Muscle layer of colon (tissue), 2 donors: ENCODE measurements around the gene DCAF7.

ENCODE experiments used
- H3K27ac ChIP-seq: one replicate; pipeline ENCODE4 v1.7.0; 2013; ENCODE audit warnings: low read depth, mild to moderate bottlenecking, low read length, moderate library complexity
- H3K27me3 ChIP-seq, 2 donors: one replicate each; pipeline ENCODE4 v1.7.0; 2013; ENCODE audit warnings: low read length in 2 of 2, mild to moderate bottlenecking in 2 of 2; ENCODE audit not compliant: insufficient read depth in 2 of 2, control insufficient read depth in 1 of 2
- H3K36me3 ChIP-seq: one replicate; pipeline ENCODE4 v1.7.0; 2013; ENCODE audit warnings: mild to moderate bottlenecking, low read length; ENCODE audit not compliant: insufficient read depth
- H3K4me1 ChIP-seq: one replicate; pipeline ENCODE4 v1.7.0; 2013; ENCODE audit warnings: mild to moderate bottlenecking, low read length; ENCODE audit not compliant: insufficient read depth
- H3K4me3 ChIP-seq, 2 donors: one replicate each; pipeline ENCODE4 v1.7.0; 2013; ENCODE audit warnings: low read length in 2 of 2, low read depth in 1 of 2, mild to moderate bottlenecking in 1 of 2, moderate library complexity in 1 of 2
- H3K9ac ChIP-seq: one replicate; pipeline ENCODE4 v1.7.0; 2013; ENCODE audit warnings: low read length
- H3K9me3 ChIP-seq: one replicate; pipeline ENCODE4 v1.7.0; 2013; ENCODE audit warnings: mild to moderate bottlenecking, low read length
- donor health status: abdominal sarcoma.
- donor health status: Adenocarcinoma of cecum.

DCAF7 gene

GRCh38 chr17:63600569-63601438, 50.5 kb downstream of the DCAF7 start, which contains the start of gene TACO1:
Gene TACO1 (plus strand): TSS chr17:63600895. CDS start chr17:63601084, 189 bp downstream.
- H3K9ac ChIP-seq, result peak within 1 kb of the TSS; percentile 75
- peaks cover 17% of the 10 kb centered on the region for H3K36me3 ChIP-seq
- peak within 1 kb of the TSS; percentile 61 to 84 for H3K4me3 ChIP-seq
- H3K27ac ChIP-seq, result peak within 1 kb of the TSS; percentile 39
- peaks cover 21% of the 10 kb centered on the region for H3K4me1 ChIP-seq
- no peaks in the 10 kb centered on the region for H3K27me3 ChIP-seq
- H3K9me3 ChIP-seq, result no peaks in the 10 kb centered on the region

GRCh38 chr17:63601439-63602371, 51.4 kb downstream of the DCAF7 start:
- Histone ChIP-seq H3K27me3 (no peaks in the 10 kb centered on the region), H3K9ac (peak overlapping the region; percentile 75), H3K27ac (peak overlapping the region; percentile 39), H3K4me1 (peaks cover 21% of the 10 kb centered on the region), H3K36me3 (peaks cover 23% of the 10 kb centered on the region), H3K4me3 (peak overlapping the region; percentile 61 to 84), H3K9me3 (no peaks in the 10 kb centered on the region)

GRCh38 chr17:63609816-63610573, 59.7 kb downstream of the DCAF7 start:
- no peak overlapping the region for H3K4me3 ChIP-seq
- H3K4me1 ChIP-seq, result no peaks in the 10 kb centered on the region
- no peak overlapping the region for H3K27ac ChIP-seq
- H3K36me3 ChIP-seq, result peaks cover 36% of the 10 kb centered on the region
- no peaks in the 10 kb centered on the region for H3K27me3 ChIP-seq
- no peaks in the 10 kb centered on the region for H3K9me3 ChIP-seq
- no peak overlapping the region for H3K9ac ChIP-seq

- H3K36me3 ChIP-seq, result peaks cover 28% of the 10 kb centered on the region
- H3K9me3 ChIP-seq, result no peaks in the 10 kb centered on the region
- H3K27me3 ChIP-seq, result no peaks in the 10 kb centered on the region
- no peaks in the 10 kb centered on the region for H3K4me1 ChIP-seq
- no peak overlapping the region for H3K9ac ChIP-seq
- H3K4me3 ChIP-seq, result no peak overlapping the region
- H3K27ac ChIP-seq, result no peak overlapping the region
These were observed 60.6 kb downstream of the DCAF7 start for GRCh38 chr17:63610854-63611253.

GRCh38 chr17:63611354-63611753, 61.1 kb downstream of the DCAF7 start:
- H3K4me1 ChIP-seq, result no peaks in the 10 kb centered on the region
- no peaks in the 10 kb centered on the region for H3K27me3 ChIP-seq
- H3K9ac ChIP-seq, result no peak overlapping the region
- H3K27ac ChIP-seq, result no peak overlapping the region
- no peaks in the 10 kb centered on the region for H3K9me3 ChIP-seq
- peaks cover 23% of the 10 kb centered on the region for H3K36me3 ChIP-seq
- H3K4me3 ChIP-seq, result no peak overlapping the region

- Histone ChIP-seq H3K4me3 (no peak overlapping the region), H3K27ac (no peak overlapping the region), H3K9ac (no peak overlapping the region), H3K36me3 (peaks cover 3% of the 10 kb centered on the region), H3K27me3 (no peaks in the 10 kb centered on the region), H3K4me1 (no peaks in the 10 kb centered on the region), H3K9me3 (no peaks in the 10 kb centered on the region)
These were observed 63.4 kb downstream of the DCAF7 start for GRCh38 chr17:63613663-63614062.

GRCh38 chr17:63621229-63621683, 71.0 kb downstream of the DCAF7 start:
- no peaks in the 10 kb centered on the region for H3K27me3 ChIP-seq
- H3K27ac ChIP-seq, result peak overlapping the region; percentile 57
- no peaks in the 10 kb centered on the region for H3K9me3 ChIP-seq
- H3K4me3 ChIP-seq, result peak overlapping the region; percentile 51 to 59
- H3K36me3 ChIP-seq, result no peaks in the 10 kb centered on the region
- no peak overlapping the region for H3K9ac ChIP-seq
- peaks cover 30% of the 10 kb centered on the region for H3K4me1 ChIP-seq

GRCh38 chr17:63621684-63622573, 71.7 kb downstream of the DCAF7 start, which contains the start of gene MAP3K3:
Gene MAP3K3 (plus strand): TSS chr17:63622417. CDS start chr17:63622760, 343 bp downstream.
- peak within 1 kb of the TSS; percentile 62 to 72 for H3K4me3 ChIP-seq

GRCh38 chr17:63622574-63623390, 72.5 kb downstream of the DCAF7 start:
- H3K9ac ChIP-seq, result peak overlapping the region; percentile 22
- peak overlapping the region; percentile 89 for H3K27ac ChIP-seq
- peak overlapping the region; percentile 62 to 72 for H3K4me3 ChIP-seq
- H3K36me3 ChIP-seq, result no peaks in the 10 kb centered on the region
- no peaks in the 10 kb centered on the region for H3K9me3 ChIP-seq
- H3K27me3 ChIP-seq, result no peaks in the 10 kb centered on the region
- peaks cover 42% of the 10 kb centered on the region for H3K4me1 ChIP-seq

More at GRCh38 chr17:63621684-63622573, 71.7 kb downstream of the DCAF7 start, which contains the start of gene MAP3K3:
- Histone ChIP-seq H3K27me3 (no peaks in the 10 kb centered on the region), H3K9ac (peak within 1 kb of the TSS; percentile 22), H3K27ac (peak within 1 kb of the TSS; percentile 89), H3K4me1 (peaks cover 36% of the 10 kb centered on the region), H3K36me3 (no peaks in the 10 kb centered on the region), H3K9me3 (no peaks in the 10 kb centered on the region)
